ENCODE data around the gene IL36B. TPM values are rescaled to one million over a fixed set of nuclear protein-coding genes. Genes with fewer than 3 reads are reported as not detected.

IL36B gene
- total RNA-seq, 1 donor from 2014 or later = not detected

- no peaks in the 10 kb centered on the region for H3K36me3 Mint-ChIP-seq (ENCODE audit: low read depth, unreplicated experiment)
- H3K9me3 Mint-ChIP-seq (ENCODE audit: unreplicated experiment) = no peaks in the 10 kb centered on the region
- no peaks in the 10 kb centered on the region for H3K4me1 Mint-ChIP-seq (ENCODE audit: unreplicated experiment)
- DNase-seq (ENCODE audit: low spot score) = no peak
- H3K27ac Mint-ChIP-seq (ENCODE audit: unreplicated experiment) = no peak within 1 kb of the TSS
- no peak for TF ChIP-seq CTCF (IDR thresholded peaks at IDR 0.05; ENCODE audit: unreplicated experiment)
- no peak within 1 kb of the TSS for H3K4me3 Mint-ChIP-seq (ENCODE audit: unreplicated experiment)
- peaks cover 1% of the 10 kb centered on the region for H3K27me3 Mint-ChIP-seq (ENCODE audit: unreplicated experiment)
Measured at GRCh38 chr2:113067681-113068080, 15.0 kb upstream of the IL36B start, which contains the start of gene IL1F10. IL1F10 (plus strand) TSS chr2:113067970; CDS start chr2:113072739, 4,769 bp downstream.

- Mint-ChIP-seq H3K4me3 (ENCODE audit: unreplicated experiment) (no peak overlapping the region), H3K9me3 (ENCODE audit: unreplicated experiment) (no peaks in the 10 kb centered on the region), H3K27ac (ENCODE audit: unreplicated experiment) (no peak overlapping the region), H3K36me3 (ENCODE audit: low read depth, unreplicated experiment) (no peaks in the 10 kb centered on the region), H3K4me1 (ENCODE audit: unreplicated experiment) (no peaks in the 10 kb centered on the region), H3K27me3 (ENCODE audit: unreplicated experiment) (peaks cover 10% of the 10 kb centered on the region)
- no peak for TF ChIP-seq CTCF (IDR thresholded peaks at IDR 0.05; ENCODE audit: unreplicated experiment)
- DNase-seq (ENCODE audit: low spot score) = no peak
Measured at GRCh38 chr2:113064898-113065297, 12.2 kb upstream of the IL36B start.

GRCh38 chr2:113064281-113064680 is 11.6 kb upstream of the IL36B start:
- TF ChIP-seq CTCF (IDR thresholded peaks at IDR 0.05; ENCODE audit: unreplicated experiment) = no peak
- no peak for DNase-seq (ENCODE audit: low spot score)
- Mint-ChIP-seq H3K27ac (ENCODE audit: unreplicated experiment) (no peak overlapping the region), H3K9me3 (ENCODE audit: unreplicated experiment) (no peaks in the 10 kb centered on the region), H3K27me3 (ENCODE audit: unreplicated experiment) (peaks cover 10% of the 10 kb centered on the region), H3K36me3 (ENCODE audit: low read depth, unreplicated experiment) (no peaks in the 10 kb centered on the region), H3K4me1 (ENCODE audit: unreplicated experiment) (no peaks in the 10 kb centered on the region), H3K4me3 (ENCODE audit: unreplicated experiment) (no peak overlapping the region)

- DNase-seq (ENCODE audit: low spot score) = no peak
- H3K9me3 Mint-ChIP-seq (ENCODE audit: unreplicated experiment) = no peaks in the 10 kb centered on the region
- no peak overlapping the region for H3K4me3 Mint-ChIP-seq (ENCODE audit: unreplicated experiment)
- no peak for TF ChIP-seq CTCF (IDR thresholded peaks at IDR 0.05; ENCODE audit: unreplicated experiment)
- H3K27ac Mint-ChIP-seq (ENCODE audit: unreplicated experiment) = no peak overlapping the region
- H3K4me1 Mint-ChIP-seq (ENCODE audit: unreplicated experiment) = no peaks in the 10 kb centered on the region
- no peaks in the 10 kb centered on the region for H3K36me3 Mint-ChIP-seq (ENCODE audit: low read depth, unreplicated experiment)
- peaks cover 10% of the 10 kb centered on the region for H3K27me3 Mint-ChIP-seq (ENCODE audit: unreplicated experiment)
Measured at GRCh38 chr2:113061896-113062770, 9.5 kb upstream of the IL36B start.

GRCh38 chr2:113061241-113061640 is 8.6 kb upstream of the IL36B start:
- Mint-ChIP-seq H3K9me3 (ENCODE audit: unreplicated experiment) (no peaks in the 10 kb centered on the region), H3K27ac (ENCODE audit: unreplicated experiment) (no peak overlapping the region), H3K36me3 (ENCODE audit: low read depth, unreplicated experiment) (no peaks in the 10 kb centered on the region), H3K4me1 (ENCODE audit: unreplicated experiment) (no peaks in the 10 kb centered on the region), H3K27me3 (ENCODE audit: unreplicated experiment) (peaks cover 9% of the 10 kb centered on the region), H3K4me3 (ENCODE audit: unreplicated experiment) (no peak overlapping the region)
- no peak for DNase-seq (ENCODE audit: low spot score)
- TF ChIP-seq CTCF (IDR thresholded peaks at IDR 0.05; ENCODE audit: unreplicated experiment) = no peak
